K562 (cell line): ENCODE data around the gene DGKE. TPM values are rescaled to one million over a fixed set of nuclear protein-coding genes. Genes with fewer than 3 reads are reported as not detected.

Experiments
- ATAC-seq: fragments of 200-7000 bp; cut with Tn5 transposase; 3 replicates; pipeline ENCODE4 v1.9.1; 2020; ENCODE audit warnings: moderate library complexity
- BruUV-seq: library from RNA; stranded (reverse); fragments of 400-500 nt; replicated peaks from 2 replicates; lab custom pipeline; 2021; lab: Mats Ljungman, UMichigan
- CTCF ChIA-PET: fragments of 300-600 bp; formaldehyde crosslinking; extraction: SDS; loops from one replicate; lab custom pipeline; 2021; ENCODE audit warnings: low intra/inter-chr PET ratio; lab: Yijun Ruan, JAX
- POLR2A ChIA-PET: fragments of 300-600, 350-650 bp; sonication (Branson Sonifier 250); formaldehyde crosslinking; extraction: SDS; loops from one replicate; lab custom pipeline; 2021; ENCODE audit warnings: antibody characterized with exemption, inconsistent platforms; lab: Yijun Ruan, JAX
- DNase-seq, 4 experiments: peaks; one replicate each; pipeline versions ENCODE4 v3.0.0 to v3.0.0-alpha.2; 2011 to 2018; ENCODE audit warnings: low spot score in 3 of 4, mixed read lengths in 3 of 4; ENCODE audit errors: extremely low read depth in 1 of 4
- FAIRE-seq: peaks from 2 replicates; lab custom pipeline; 2011; peaks lifted over from hg19 to GRCh38; lab: Jason Lieb, UNC
- H2AFZ ChIP-seq: 2 replicates; pipeline ENCODE4 v1.6.0; 2011; ENCODE audit warnings: low read depth, low read length, control low read depth, inconsistent platforms
- H3K27ac ChIP-seq: fragments of 200-600 bp; 3 replicates; pipeline ENCODE4 v1.8.0; 2011; ENCODE audit warnings: low read depth, mild to moderate bottlenecking, control low read depth, inconsistent platforms, low read length, moderate library complexity, mixed read lengths; ENCODE audit errors: extremely low read depth
- H3K27me3 ChIP-seq, 2 experiments: fragments of 300-600 bp in 1 of 2; 2 replicates in 1 of 2; 3 replicates in 1 of 2; pipeline versions ENCODE4 v1.6.0 to v1.8.0; 2011; ENCODE audit warnings: inconsistent platforms in 2 of 2, low read length in 2 of 2, mild to moderate bottlenecking in 1 of 2, mixed read lengths in 1 of 2, moderate library complexity in 1 of 2; ENCODE audit not compliant: control insufficient read depth in 2 of 2, insufficient read depth in 2 of 2
- H3K36me3 ChIP-seq: fragments of 300-600 bp; 3 replicates; pipeline ENCODE4 v1.8.0; 2011; ENCODE audit warnings: mild to moderate bottlenecking, low read length, inconsistent platforms; ENCODE audit not compliant: control insufficient read depth, insufficient read depth
- H3K4me1 ChIP-seq, 2 experiments: fragments of 200-600 bp in 1 of 2; replicated peaks in 1 of 2; 2 replicates in 1 of 2; 3 replicates in 1 of 2; pipeline versions ENCODE4 v1.5.1 to v1.8.0; 2011; ENCODE audit warnings: inconsistent platforms in 2 of 2, low read length in 2 of 2, mild to moderate bottlenecking in 1 of 2, mixed read lengths in 1 of 2, moderate library complexity in 1 of 2; ENCODE audit not compliant: control insufficient read depth in 2 of 2, insufficient read depth in 2 of 2
- H3K4me2 ChIP-seq: 2 replicates; pipeline ENCODE4 v1.6.1; 2011; ENCODE audit warnings: low read length, control low read depth, inconsistent platforms, mixed read lengths; ENCODE audit not compliant: insufficient read depth
- H3K4me3 ChIP-seq: fragments of 200-600 bp; sonication (generic), shearing (Covaris generic); 2 replicates; pipeline ENCODE4 v1.5.1; 2016; ENCODE audit warnings: control low read depth, inconsistent platforms
- H3K79me2 ChIP-seq: fragments of 200-600 bp; 3 replicates; pipeline ENCODE4 v1.8.0; 2011; ENCODE audit warnings: low read length, inconsistent platforms; ENCODE audit not compliant: control insufficient read depth, insufficient read depth
- H3K9ac ChIP-seq, 2 experiments: 2 replicates each; pipeline versions ENCODE4 v1.6.0 to v1.6.1; 2011; ENCODE audit warnings: low read depth in 2 of 2, low read length in 2 of 2, control low read depth in 1 of 2, inconsistent platforms in 1 of 2, mild to moderate bottlenecking in 1 of 2, mixed read lengths in 1 of 2; ENCODE audit not compliant: insufficient read depth in 1 of 2
- H3K9me1 ChIP-seq: one replicate; pipeline ENCODE4 v1.6.0; 2011; ENCODE audit warnings: inconsistent platforms, mild to moderate bottlenecking, low read length, moderate library complexity; ENCODE audit not compliant: control insufficient read depth, insufficient read depth
- H3K9me3 ChIP-seq: replicated peaks from 2 replicates; pipeline ENCODE4 v1.5.1; 2011; ENCODE audit warnings: low read depth, low read length, inconsistent platforms; ENCODE audit not compliant: control insufficient read depth, insufficient read depth
- H4K20me1 ChIP-seq: replicated peaks from 2 replicates; pipeline ENCODE4 v1.6.1; 2011; ENCODE audit warnings: low read length, inconsistent platforms, mixed read lengths; ENCODE audit not compliant: control insufficient read depth, insufficient read depth
- AFF1 ChIP-seq, 2 experiments: fragments of 450-650 bp; IDR thresholded peaks; 2 replicates each; pipeline ENCODE4 v1.6.1; 2018; ENCODE audit warnings: mild to moderate bottlenecking in 2 of 2, low read depth in 1 of 2; ENCODE audit not compliant: partially characterized antibody in 2 of 2
- BDP1 ChIP-seq: IDR thresholded peaks from 3 replicates; pipeline ENCODE4 v1.6.1; 2011; ENCODE audit not compliant: insufficient read length, insufficient read depth
- HOMEZ ChIP-seq: fragments of 250-450 bp; sonication (Bioruptor Pico); IDR thresholded peaks from 2 replicates; pipeline ENCODE4 v1.4.0; 2020; ENCODE audit warnings: mild to moderate bottlenecking, moderate library complexity
- IRF2 ChIP-seq: sonication (generic); formaldehyde crosslinking; IDR thresholded peaks from 2 replicates; pipeline ENCODE4 v1.8.1; 2022; ENCODE audit warnings: mild to moderate bottlenecking, missing genetic modification reagents
- LCOR ChIP-seq: sonication (generic); formaldehyde crosslinking; IDR thresholded peaks from 2 replicates; pipeline ENCODE4 v1.8.0; 2022; ENCODE audit warnings: mild to moderate bottlenecking, missing genetic modification reagents
- PRDM10 ChIP-seq: fragments of 450-650 bp; IDR thresholded peaks from 2 replicates; pipeline ENCODE4 v1.6.1; 2018; ENCODE audit not compliant: partially characterized antibody
- RNF2 ChIP-seq: sonication (generic); IDR thresholded peaks from 2 replicates; pipeline ENCODE4 v1.6.1; 2016
- SMARCA5 ChIP-seq: fragments of 450-650 bp; IDR thresholded peaks from 2 replicates; pipeline ENCODE4 v1.6.1; 2016
- SMC3 ChIP-seq: conservative IDR thresholded peaks from 2 replicates; pipeline ENCODE4 v1.6.1; 2011; ENCODE audit warnings: low read depth, low read length, improper control_type of control experiment; ENCODE audit not compliant: insufficient read depth
- TAF9B ChIP-seq: fragments of 450-650 bp; IDR thresholded peaks from 2 replicates; pipeline ENCODE4 v1.6.1; 2018; ENCODE audit warnings: mild to moderate bottlenecking; ENCODE audit not compliant: partially characterized antibody
- WGBS: fragments of 100-300 bp; shearing (Covaris generic); methylation state at CpG from one replicate; pipeline ENCODE4 v1.1.6; 2016; ENCODE audit warnings: low coverage, mixed read lengths; ENCODE audit not compliant: insufficient coverage; ENCODE audit errors: missing lambda C conversion rate; 5-methylcytosine and 5-hydroxymethylcytosine counted together
- in situ Hi-C: fragments of 300-500 bp; cut with MboI; formaldehyde crosslinking; loops from 4 replicates; pipeline ENCODE4 v1.15.0; 2018; ENCODE audit warnings: inconsistent platforms, mixed read lengths
- intact Hi-C: fragments of 100-400 bp; cut with micrococcal nuclease; formaldehyde crosslinking; loops from 2 replicates; pipeline ENCODE4 v1.14.2; 2022
- polyA plus RNA-seq, 8 experiments: library from polyadenylated mRNA; depleted of rRNA in 4 of 8; stranded (reverse) in 5 of 8; unstranded in 3 of 8; fragments of >200 nt; fragmentation: Nextera tagmentation in 2 of 8; fragmentation: Illumina TruSeq in 1 of 8; extraction: Ambion mirVana in 2 of 8; extraction: Trizol in 1 of 8; gene quantifications; 2 replicates each; pipeline versions ENCODE4 v1.2.1 to v1.2.3, GENCODE V29; 2011 to 2014; ENCODE audit warnings: inconsistent platforms in 1 of 8, missing spikeins in 1 of 8
- total RNA-seq, 7 experiments: library from RNA; depleted of rRNA in 6 of 7; stranded (reverse); fragments of >200 nt in 6 of 7; fragmentation: Illumina TruSeq in 2 of 7; extraction: Trizol in 2 of 7; gene quantifications; 2 replicates each; pipeline versions ENCODE4 v1.2.1 to v1.2.3, GENCODE V29; 2011 to 2021; ENCODE audit warnings: low replicate concordance in 1 of 7

The DGKE gene
- total and polyA plus RNA-seq, 9 of the 15 experiments (the other 6 are each of a cell fraction or from before 2014, with no cell fraction given): 1.3 to 9.9 (median 5.9) TPM

- in situ Hi-C loops (loop anchor here (5.0 kb wide), 1 partner anchor 118 kb away; no protein-coding TSS in a partner anchor), intact Hi-C loops (loop anchor here (1.0 to 10.0 kb wide), 3 partner anchors 47 to 295 kb away; no protein-coding TSS in a partner anchor)
- H3K4me2 ChIP-seq: peak overlapping the region; percentile 48; the same call in 1 of the 2 replicates
- FAIRE-seq: peak; percentile 93
- no peaks in the 10 kb centered on the region; a peak in 1 of 5 replicates for H3K4me1 ChIP-seq
- H4K20me1 ChIP-seq: no peaks in the 10 kb centered on the region
- H3K9ac ChIP-seq: peak overlapping the region in 1 of 2 experiments; percentile 15; a peak in 1 of 4 replicates
- H3K9me1 ChIP-seq: no peaks in the 10 kb centered on the region
- peaks cover 3 to 4% of the 10 kb centered on the region in 2 experiments for H3K27me3 ChIP-seq
- peak; percentile 78 to 84 (median 80) for DNase-seq
- CTCF ChIA-PET: interaction anchor here (0.6 to 3.0 kb wide), 5 partner anchors 47 to 141 kb away, joined by 3 to 27 read pairs (median 3); partner anchors contain the start of gene COIL
- BruUV-seq: no TSS peak
- H3K9me3 ChIP-seq: no peaks in the 10 kb centered on the region
- 16% methylated on average over 14 of the region's 14 CpGs for WGBS
- POLR2A ChIA-PET: interaction anchor here (0.6 to 1.7 kb wide), 8 partner anchors 10 to 195 kb away, joined by 3 to 4 read pairs (median 4); partner anchors contain the start of genes C17orf67 and DGKE
- H2AFZ ChIP-seq: peak overlapping the region; percentile 72
- no peak overlapping the region for H3K4me3 ChIP-seq
- H3K27ac ChIP-seq: no peak overlapping the region
- H3K79me2 ChIP-seq: no peaks in the 10 kb centered on the region
- peak; percentile 95 for ATAC-seq
- no peaks in the 10 kb centered on the region for H3K36me3 ChIP-seq
- TF ChIP-seq RNF2 (no peak), AFF1 (IDR thresholded peaks at IDR 0.05; ENCODE audit: low read depth in 1 of 2, partially characterized antibody in 2 of 2) (no peak), PRDM10 (peak; percentile 51), TAF9B (no peak), HOMEZ (CRISPR knock-in tag) (no peak), LCOR (CRISPR knock-in tag) (0 out of 2 replicates have a peak, but pooled peaks have one; percentile 29), BDP1 (no peak), SMC3 (peak; percentile 82), IRF2 (no peak), SMARCA5 (no peak)
These were observed 14.4 kb upstream of the DGKE start for GRCh38 chr17:56819431-56820145.
